Activated CD8-positive, alpha-beta T cell treated with anti-CD3 and anti-CD28 coated beads for 36 hours (primary cell): ENCODE measurements around the gene TLE3. TPM values are rescaled to one million over a fixed set of nuclear protein-coding genes. Genes with fewer than 3 reads are reported as not detected.

ENCODE experiments used
- ATAC-seq: fragments of 200-7000 bp; cut with Tn5 transposase; one replicate; pipeline ENCODE4 v1.10.0; 2021; ENCODE audit warnings: mild to moderate bottlenecking, moderate library complexity
- CTCF ChIA-PET: fragments of 350-600 bp; sonication (Branson Sonifier 250); formaldehyde crosslinking; loops from one replicate; lab custom pipeline; 2021; ENCODE audit warnings: antibody characterized with exemption; lab: Charles Lee
- POLR2A ChIA-PET: fragments of 350-600 bp; sonication (Branson Sonifier 250); formaldehyde crosslinking; loops from one replicate; lab custom pipeline; 2021; ENCODE audit warnings: antibody characterized with exemption; lab: Charles Lee
- DNase-seq: peaks from one replicate; pipeline ENCODE4 v3.0.0-alpha.2; 2020
- H3K27ac Mint-ChIP-seq: one replicate; pipeline ENCODE4 v1.8.0; 2021; ENCODE audit warnings: mild to moderate bottlenecking, mixed read lengths
- H3K27me3 Mint-ChIP-seq: one replicate; pipeline ENCODE4 v1.8.0; 2021; ENCODE audit warnings: mixed read lengths
- H3K36me3 Mint-ChIP-seq: one replicate; pipeline ENCODE4 v1.8.0; 2021; ENCODE audit warnings: low read depth, mixed read lengths
- H3K4me1 Mint-ChIP-seq: one replicate; pipeline ENCODE4 v1.8.0; 2021; ENCODE audit warnings: low read depth, mixed read lengths
- H3K4me3 Mint-ChIP-seq: one replicate; pipeline ENCODE4 v1.8.0; 2021; ENCODE audit warnings: mild to moderate bottlenecking, moderate library complexity, mixed read lengths
- H3K9me3 Mint-ChIP-seq: one replicate; pipeline ENCODE4 v1.8.0; 2021; ENCODE audit warnings: mixed read lengths
- intact Hi-C: fragments of 100-400 bp; cut with micrococcal nuclease; formaldehyde crosslinking; loops from one replicate; pipeline ENCODE4 v1.10.0; 2022
- total RNA-seq, 2 experiments: library from RNA; stranded (reverse); gene quantifications; one replicate each; pipeline ENCODE4 v1.2.3, GENCODE V29; 2021
- TF ChIP-seq, protein P1 (sequence below): fragments of 200-600 bp; IDR thresholded peaks from one replicate; pipeline ENCODE4 v1.8.0; 2022; ENCODE audit warnings: antibody characterized with exemption, mild to moderate bottlenecking

TLE3 gene
- total RNA-seq, 2 experiments from 2014 or later: 48.4 to 64.2 TPM

DNA sequence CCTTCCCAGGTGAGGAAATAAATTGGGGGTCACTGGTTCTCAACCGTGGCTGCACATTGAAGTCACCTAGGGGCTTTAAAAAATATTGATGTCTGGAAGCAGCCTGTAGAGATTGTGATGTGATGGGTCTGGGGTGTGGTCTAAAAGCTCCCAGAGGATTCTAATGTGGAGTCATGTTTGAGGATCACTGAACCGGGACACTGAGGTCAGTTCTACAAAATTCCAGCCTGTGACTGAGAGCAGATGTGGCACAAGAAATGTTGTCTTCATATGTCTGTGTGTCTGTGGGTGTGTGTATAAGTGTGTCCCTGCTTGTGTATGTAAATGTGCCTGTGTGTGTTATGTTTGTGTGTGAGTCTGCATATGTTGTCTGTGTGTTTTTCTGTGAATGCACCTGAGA lies 79.9 kb downstream of the TLE3 start:
- H3K9me3 Mint-ChIP-seq: no peaks in the 10 kb centered on the region
- DNase-seq (no peak), ATAC-seq (no peak)
- ChIA-PET CTCF (no interaction called here), POLR2A (no interaction called here)
- H3K4me3 Mint-ChIP-seq: no peak overlapping the region
- no peaks in the 10 kb centered on the region for H3K36me3 Mint-ChIP-seq
- H3K4me1 Mint-ChIP-seq: peaks cover 8% of the 10 kb centered on the region
- H3K27me3 Mint-ChIP-seq: peaks cover 10% of the 10 kb centered on the region
- H3K27ac Mint-ChIP-seq: no peak overlapping the region
- TF ChIP-seq, protein P1, sequence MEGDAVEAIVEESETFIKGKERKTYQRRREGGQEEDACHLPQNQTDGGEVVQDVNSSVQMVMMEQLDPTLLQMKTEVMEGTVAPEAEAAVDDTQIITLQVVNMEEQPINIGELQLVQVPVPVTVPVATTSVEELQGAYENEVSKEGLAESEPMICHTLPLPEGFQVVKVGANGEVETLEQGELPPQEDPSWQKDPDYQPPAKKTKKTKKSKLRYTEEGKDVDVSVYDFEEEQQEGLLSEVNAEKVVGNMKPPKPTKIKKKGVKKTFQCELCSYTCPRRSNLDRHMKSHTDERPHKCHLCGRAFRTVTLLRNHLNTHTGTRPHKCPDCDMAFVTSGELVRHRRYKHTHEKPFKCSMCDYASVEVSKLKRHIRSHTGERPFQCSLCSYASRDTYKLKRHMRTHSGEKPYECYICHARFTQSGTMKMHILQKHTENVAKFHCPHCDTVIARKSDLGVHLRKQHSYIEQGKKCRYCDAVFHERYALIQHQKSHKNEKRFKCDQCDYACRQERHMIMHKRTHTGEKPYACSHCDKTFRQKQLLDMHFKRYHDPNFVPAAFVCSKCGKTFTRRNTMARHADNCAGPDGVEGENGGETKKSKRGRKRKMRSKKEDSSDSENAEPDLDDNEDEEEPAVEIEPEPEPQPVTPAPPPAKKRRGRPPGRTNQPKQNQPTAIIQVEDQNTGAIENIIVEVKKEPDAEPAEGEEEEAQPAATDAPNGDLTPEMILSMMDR: no peak
- intact Hi-C loops: no loop called here

DNA sequence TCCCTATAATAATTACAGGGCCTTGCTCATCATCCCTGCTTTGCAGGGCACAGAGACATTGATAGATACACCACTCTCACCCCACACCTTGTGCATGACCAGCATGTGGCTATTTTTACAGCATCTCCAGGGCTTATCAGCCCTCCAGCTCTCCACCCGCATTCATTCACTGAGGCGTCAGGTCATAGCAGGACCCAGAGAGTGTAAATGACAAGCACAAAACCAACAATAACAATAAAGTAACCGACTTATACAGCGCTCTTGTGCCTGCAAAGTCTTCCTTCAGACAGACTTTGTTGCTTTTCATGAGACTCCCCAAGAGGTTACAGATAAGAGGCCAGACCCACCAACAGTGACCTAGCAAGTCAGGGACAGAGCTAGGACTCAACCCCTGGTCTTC lies 80.7 kb downstream of the TLE3 start:
- POLR2A ChIA-PET: no interaction called here
- Mint-ChIP-seq H3K9me3 (no peaks in the 10 kb centered on the region), H3K4me1 (peaks cover 6% of the 10 kb centered on the region), H3K27me3 (peaks cover 10% of the 10 kb centered on the region), H3K27ac (no peak overlapping the region), H3K36me3 (no peaks in the 10 kb centered on the region), H3K4me3 (no peak overlapping the region)
- CTCF ChIA-PET: no interaction called here
- intact Hi-C loops: no loop called here
- ATAC-seq (no peak), DNase-seq (no peak)
- TF ChIP-seq, protein P1: no peak

DNA sequence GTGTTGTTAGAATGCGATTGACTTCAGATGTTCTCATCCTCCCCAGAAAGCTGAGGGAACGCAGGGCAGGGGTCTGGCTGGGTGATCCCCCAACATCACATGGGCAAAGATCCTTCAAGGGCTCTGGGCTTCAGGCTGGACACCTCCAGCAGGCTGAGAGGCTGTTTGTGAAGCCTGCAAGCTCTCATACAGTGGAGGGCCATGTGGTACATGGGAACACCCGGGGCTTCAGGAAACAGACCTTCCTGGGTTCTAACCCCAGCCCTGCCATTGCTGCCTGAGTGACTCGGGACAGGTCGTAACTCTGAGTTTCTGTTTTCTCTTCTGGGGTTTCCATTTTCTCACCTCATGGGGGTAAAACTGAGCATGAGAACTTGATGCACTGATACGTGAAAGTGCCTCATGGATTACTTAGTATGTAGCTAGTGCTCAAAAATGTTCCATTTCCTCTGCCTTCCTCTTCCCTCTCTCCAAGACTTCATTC lies 81.2 kb downstream of the TLE3 start:
- intact Hi-C loops: no loop called here
- no peak for ATAC-seq
- H3K9me3 Mint-ChIP-seq: no peaks in the 10 kb centered on the region
- TF ChIP-seq, protein P1: no peak
- CTCF ChIA-PET: no interaction called here
- POLR2A ChIA-PET: no interaction called here
- peaks cover 10% of the 10 kb centered on the region for H3K27me3 Mint-ChIP-seq
- H3K4me3 Mint-ChIP-seq: no peak overlapping the region
- H3K4me1 Mint-ChIP-seq: peaks cover 6% of the 10 kb centered on the region
- no peak for DNase-seq
- no peaks in the 10 kb centered on the region for H3K36me3 Mint-ChIP-seq
- H3K27ac Mint-ChIP-seq: no peak overlapping the region

DNA sequence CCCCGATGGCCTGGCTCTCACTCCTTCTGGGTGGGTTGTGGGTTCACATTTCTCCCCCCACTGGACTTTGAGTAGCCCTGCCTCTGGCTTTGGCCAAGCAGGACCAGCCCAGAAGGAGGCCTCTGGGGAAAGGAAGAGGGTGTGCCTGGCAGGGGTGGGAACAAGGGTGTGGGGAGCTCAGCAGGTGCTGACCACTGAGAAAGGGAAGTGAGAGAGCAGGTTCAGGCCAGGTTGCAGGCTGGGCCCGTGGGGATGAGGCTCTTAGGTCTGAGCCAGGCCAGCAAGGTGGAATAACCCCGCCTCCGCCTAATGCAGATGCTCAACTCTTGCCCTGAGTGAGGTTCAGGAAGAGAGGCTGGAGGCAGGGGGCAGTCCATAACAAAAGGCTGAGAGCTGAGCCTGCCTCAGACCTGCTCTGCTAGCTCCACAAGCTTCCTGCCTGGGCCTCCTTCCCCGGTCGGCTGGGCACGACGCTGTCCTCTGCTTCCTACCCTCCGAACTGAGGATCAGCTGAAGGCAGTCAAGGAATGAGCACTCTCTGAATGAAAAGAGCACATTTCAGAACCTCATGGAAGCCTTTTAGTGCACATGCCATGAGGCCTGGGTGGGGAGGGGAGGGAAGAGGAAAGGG lies 82.7 kb downstream of the TLE3 start:
- DNase-seq (no peak), ATAC-seq (no peak)
- no peak overlapping the region for H3K4me3 Mint-ChIP-seq
- POLR2A ChIA-PET: no interaction called here
- CTCF ChIA-PET: no interaction called here
- TF ChIP-seq, protein P1: no peak
- peaks cover 10% of the 10 kb centered on the region for H3K27me3 Mint-ChIP-seq
- no peak overlapping the region for H3K27ac Mint-ChIP-seq
- H3K4me1 Mint-ChIP-seq: peaks cover 6% of the 10 kb centered on the region
- H3K36me3 Mint-ChIP-seq: no peaks in the 10 kb centered on the region
- intact Hi-C loops: no loop called here
- H3K9me3 Mint-ChIP-seq: no peaks in the 10 kb centered on the region

DNA sequence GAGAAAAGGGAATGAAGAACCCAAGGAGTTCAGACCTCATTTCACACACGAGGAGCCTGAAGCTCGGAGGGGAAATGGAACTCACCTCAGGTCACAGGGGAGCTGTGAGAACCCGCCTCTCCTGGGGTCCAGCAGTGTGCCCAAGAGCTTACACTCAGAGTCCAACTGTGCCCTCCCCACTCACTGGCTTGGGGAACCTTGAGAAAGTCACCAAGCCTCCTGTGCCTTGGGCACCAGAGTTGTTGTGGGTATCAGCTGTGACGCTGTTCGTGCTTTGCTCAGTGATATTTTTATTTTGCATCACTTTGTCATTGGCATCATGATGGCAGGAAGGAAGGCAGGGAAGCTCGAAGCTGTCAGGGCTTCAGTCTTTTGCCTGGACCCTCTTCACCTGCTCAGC lies 83.4 kb downstream of the TLE3 start:
- no peak for ATAC-seq
- intact Hi-C loops: no loop called here
- TF ChIP-seq, protein P1: no peak
- peaks cover 10% of the 10 kb centered on the region for H3K27me3 Mint-ChIP-seq
- peaks cover 6% of the 10 kb centered on the region for H3K4me1 Mint-ChIP-seq
- H3K9me3 Mint-ChIP-seq: no peaks in the 10 kb centered on the region
- H3K27ac Mint-ChIP-seq: no peak overlapping the region
- no peaks in the 10 kb centered on the region for H3K36me3 Mint-ChIP-seq
- CTCF ChIA-PET: no interaction called here
- H3K4me3 Mint-ChIP-seq: no peak overlapping the region
- POLR2A ChIA-PET: no interaction called here
- DNase-seq: no peak
